Coronary artery (tissue), 2 donors: Measurements from ENCODE around the gene TMEM121.

Experiments used
- DNase-seq: peaks from one replicate; pipeline ENCODE4 v3.0.0-alpha.2; 2017; ENCODE audit warnings: low spot score
- H3K27ac ChIP-seq, 2 donors: fragments of 200-600 bp; sonication (generic); one replicate each; pipeline ENCODE4 v1.5.1; 2016 to 2019
- H3K4me3 ChIP-seq: fragments of 200-600 bp; sonication (generic); 2 replicates; pipeline ENCODE4 v1.5.1; 2016; ENCODE audit warnings: mild to moderate bottlenecking, moderate library complexity
- TF ChIP-seq, protein P1 (sequence below): fragments of 200-600 bp; sonication (generic); IDR thresholded peaks from one replicate; pipeline ENCODE4 v1.5.1; 2019; ENCODE audit warnings: antibody characterized with exemption

The TMEM121 gene

DNA sequence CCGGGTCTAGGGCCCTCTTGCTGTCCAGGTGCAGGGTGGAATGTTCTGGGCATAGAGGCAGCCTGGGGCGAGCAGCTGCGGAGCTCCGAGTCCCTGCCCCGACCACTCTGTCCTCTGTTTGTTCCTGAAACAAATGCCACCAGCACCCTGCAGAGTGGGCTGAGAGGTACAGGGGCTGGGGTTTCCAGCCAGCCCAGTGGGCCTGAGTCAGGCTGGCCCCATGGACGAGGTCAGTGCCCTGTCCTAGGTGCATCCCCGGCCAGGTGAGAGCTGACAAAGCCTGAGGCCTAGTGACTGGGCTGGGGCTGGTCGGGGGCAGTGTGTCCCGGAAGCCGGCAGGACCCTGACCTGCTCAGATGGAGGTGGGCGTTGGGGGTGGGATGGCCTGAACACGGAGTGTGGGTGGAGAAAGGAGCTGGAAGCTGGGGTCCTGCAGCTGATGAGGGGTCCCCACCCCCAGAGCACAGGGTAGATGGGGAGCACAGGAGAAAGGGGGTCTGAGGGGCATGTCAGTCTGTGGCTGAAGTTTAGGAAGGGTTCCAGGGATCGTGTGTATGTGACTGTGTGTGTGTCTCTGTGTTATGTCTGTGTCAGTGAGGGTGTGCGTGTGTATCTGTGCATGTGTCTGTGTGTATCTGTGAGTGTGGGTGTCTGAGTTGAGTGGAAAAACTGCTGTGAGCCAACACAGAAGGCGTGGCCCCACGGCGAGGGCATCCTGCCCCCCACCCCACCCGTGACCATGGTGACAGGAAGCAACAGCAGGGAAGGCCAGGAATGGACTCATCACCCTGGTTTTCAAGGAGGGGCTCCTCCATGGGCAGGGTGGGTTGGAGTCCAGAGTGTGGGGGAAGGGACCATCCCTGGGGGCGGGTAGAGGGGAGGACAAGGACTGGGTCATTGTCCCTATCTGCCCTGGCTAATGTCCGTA, 42.0 kb upstream of the TMEM121 start:
- peak; percentile 96 for DNase-seq
- Histone ChIP-seq H3K27ac (peak overlapping the region; percentile 96 to 100), H3K4me3 (peak overlapping the region; percentile 7)
- TF ChIP-seq, protein P1, sequence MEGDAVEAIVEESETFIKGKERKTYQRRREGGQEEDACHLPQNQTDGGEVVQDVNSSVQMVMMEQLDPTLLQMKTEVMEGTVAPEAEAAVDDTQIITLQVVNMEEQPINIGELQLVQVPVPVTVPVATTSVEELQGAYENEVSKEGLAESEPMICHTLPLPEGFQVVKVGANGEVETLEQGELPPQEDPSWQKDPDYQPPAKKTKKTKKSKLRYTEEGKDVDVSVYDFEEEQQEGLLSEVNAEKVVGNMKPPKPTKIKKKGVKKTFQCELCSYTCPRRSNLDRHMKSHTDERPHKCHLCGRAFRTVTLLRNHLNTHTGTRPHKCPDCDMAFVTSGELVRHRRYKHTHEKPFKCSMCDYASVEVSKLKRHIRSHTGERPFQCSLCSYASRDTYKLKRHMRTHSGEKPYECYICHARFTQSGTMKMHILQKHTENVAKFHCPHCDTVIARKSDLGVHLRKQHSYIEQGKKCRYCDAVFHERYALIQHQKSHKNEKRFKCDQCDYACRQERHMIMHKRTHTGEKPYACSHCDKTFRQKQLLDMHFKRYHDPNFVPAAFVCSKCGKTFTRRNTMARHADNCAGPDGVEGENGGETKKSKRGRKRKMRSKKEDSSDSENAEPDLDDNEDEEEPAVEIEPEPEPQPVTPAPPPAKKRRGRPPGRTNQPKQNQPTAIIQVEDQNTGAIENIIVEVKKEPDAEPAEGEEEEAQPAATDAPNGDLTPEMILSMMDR = no peak

- TF ChIP-seq, protein P1 = no peak
- Histone ChIP-seq H3K27ac (peak overlapping the region; percentile 96 to 100), H3K4me3 (peak overlapping the region; percentile 7)
- no peak for DNase-seq
Observed at GRCh38 chr14:105484997-105485393, 41.4 kb upstream of the TMEM121 start.

- peak overlapping the region; percentile 85 for H3K4me3 ChIP-seq
- TF ChIP-seq, protein P1 = no peak
- H3K27ac ChIP-seq = peak overlapping the region; percentile 96 to 100
- DNase-seq = no peak
Observed at GRCh38 chr14:105485739-105486162, 40.6 kb upstream of the TMEM121 start.

DNA sequence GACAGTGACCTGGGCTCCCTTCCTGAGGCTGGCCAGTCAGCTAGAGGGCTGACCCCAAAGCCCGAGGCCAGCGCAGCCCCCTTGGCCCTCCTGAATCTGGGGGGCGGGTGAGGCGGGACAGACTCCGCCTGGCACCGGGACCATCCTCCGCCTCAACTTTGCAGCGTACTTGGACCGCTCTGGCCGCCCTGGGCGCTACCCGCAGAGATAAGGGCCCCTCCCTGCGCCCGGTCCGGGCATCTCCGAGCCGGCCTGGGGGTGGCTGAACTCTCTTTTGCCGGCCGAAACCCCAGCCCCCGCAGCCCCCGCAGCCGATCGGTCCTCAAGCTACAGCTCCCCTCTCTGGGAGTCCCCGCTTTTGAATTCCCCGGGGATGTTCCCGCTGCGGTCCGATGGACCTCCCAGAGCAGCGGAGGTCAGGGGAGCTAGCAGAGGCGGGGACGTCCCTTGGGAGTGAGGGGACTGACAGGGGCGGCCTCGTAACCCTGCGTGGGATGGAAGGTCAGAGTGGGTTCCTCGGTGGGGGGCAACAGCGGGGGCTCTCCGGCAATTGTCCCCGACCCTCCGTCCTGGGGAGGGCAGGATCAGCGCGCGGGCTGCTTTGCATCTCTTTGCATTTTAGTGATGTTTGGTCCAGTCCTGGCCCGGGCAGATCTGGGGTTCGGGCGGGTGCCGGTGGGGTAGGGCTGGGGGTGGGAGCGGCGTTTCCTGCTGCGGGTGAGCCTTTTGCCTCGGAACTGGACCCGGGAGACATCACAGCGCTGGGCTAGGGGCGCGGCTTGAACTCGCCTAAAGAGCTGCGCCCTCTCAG, 40.0 kb upstream of the TMEM121 start, which contains the start of gene CRIP1:
TSS of gene CRIP1 (plus strand) at position 724 of the 811 bp plus-strand sequence. CDS start 374 bp downstream, outside the sequence.
- peak within 1 kb of the TSS; percentile 96 to 100 for H3K27ac ChIP-seq
- DNase-seq = no peak
- peak within 1 kb of the TSS; percentile 85 for H3K4me3 ChIP-seq
- TF ChIP-seq, protein P1 = no peak

- DNase-seq = peak; percentile 95
- Histone ChIP-seq H3K4me3 (peak overlapping the region; percentile 85), H3K27ac (peak overlapping the region; percentile 96 to 100)
- TF ChIP-seq, protein P1 = no peak
Observed at GRCh38 chr14:105486974-105487448, 39.4 kb upstream of the TMEM121 start.

- Histone ChIP-seq H3K4me3 (peak overlapping the region; percentile 85), H3K27ac (peak overlapping the region; percentile 96 to 100)
- DNase-seq = no peak
- TF ChIP-seq, protein P1 = no peak
Observed at GRCh38 chr14:105487449-105487985, 38.9 kb upstream of the TMEM121 start.
